Amygdala (tissue), 56 donors: Measurements from ENCODE around the gene SYNJ2.
A peak's percentile ranks its signal among the peaks of the same experiment; 100 is the strongest.

Source experiments
- DNase-seq, 56 donors: peaks; one replicate each; lab custom pipeline; 2025; lab: John Stamatoyannopoulos, UW

The SYNJ2 gene

DNA sequence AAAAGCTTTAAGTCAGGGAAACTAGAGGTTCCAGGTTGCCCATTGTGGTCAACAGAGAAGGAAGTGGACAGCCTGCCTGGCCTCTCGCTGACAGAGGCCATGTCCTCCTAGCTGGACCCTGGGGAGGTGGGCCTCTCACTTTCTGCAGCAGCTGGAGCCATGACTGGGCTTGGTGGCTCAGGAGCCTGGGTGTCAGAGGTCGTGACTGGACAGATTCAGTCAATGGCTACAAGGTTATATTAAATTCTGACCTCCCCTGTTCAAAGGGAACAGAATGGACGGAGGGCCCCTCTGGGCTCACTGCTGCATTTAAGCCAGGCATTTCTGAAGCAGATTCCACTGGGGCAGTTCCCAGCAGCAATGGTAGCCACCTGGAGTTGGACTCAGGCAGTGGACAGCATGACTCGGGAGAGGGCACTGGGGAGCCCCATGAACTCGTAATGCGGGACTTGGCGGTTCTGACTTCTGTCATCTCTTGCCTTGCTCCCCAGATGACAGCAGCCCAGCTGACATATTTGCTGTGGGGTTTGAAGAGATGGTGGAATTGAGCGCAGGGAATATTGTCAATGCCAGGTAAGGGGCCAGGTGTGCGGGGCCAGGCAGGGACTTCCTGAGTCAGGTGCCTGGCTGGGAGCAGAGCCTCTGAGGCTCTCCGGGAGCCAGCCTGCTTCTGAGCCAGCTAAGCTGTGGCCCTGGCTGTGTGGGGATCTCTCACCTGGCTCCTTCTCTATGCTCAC lies 86.7 kb downstream of the SYNJ2 start:
- no peak for DNase-seq

DNA sequence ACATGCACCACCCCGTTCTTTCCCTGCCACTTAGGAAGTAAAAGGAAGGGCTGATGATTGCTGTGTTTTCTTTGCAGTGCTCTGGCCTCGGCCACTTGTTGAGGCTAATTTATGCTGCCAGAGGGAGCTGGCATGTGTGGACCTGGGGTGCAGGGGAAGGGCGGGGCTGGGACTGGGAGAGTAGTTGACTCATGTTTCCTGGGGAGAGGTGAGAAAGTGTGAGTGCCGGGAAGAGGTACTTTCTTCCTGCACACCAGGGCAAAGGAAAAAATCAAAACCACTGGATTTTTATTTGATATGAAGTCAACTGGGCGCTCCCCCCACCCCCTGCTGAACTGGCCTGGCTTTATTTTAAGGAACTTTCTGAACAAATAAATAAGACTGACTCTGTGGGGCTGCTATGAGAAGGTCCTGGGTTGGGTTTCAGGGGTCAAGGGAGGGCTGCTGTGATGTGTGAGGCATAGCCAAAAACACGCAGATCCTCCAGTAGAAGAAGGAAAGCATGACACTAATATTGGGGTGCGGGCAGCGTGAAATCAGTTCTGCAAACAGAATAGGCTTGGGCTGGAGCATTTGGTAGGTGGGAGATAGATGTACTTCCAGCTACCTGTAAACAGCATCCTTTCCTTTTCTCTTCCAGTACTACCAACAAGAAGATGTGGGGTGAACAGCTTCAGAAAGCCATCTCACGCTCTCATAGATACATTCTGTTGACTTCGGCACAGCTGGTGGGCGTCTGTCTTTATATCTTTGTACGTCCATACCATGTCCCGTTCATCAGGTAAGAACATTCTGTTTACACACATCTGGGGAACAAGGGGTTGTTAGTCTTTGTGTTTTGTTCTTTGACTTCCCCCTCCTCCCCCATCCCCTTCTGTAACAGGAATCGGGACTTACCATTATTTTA lies 87.5 kb downstream of the SYNJ2 start:
- no peak for DNase-seq

- no peak for DNase-seq
These were observed 88.1 kb downstream of the SYNJ2 start for GRCh38 chr6:158069800-158070195.

- DNase-seq: peak in 5 of 56 donors; percentile 12 to 51 (median 27)
These were observed 88.8 kb downstream of the SYNJ2 start for GRCh38 chr6:158070513-158070912.

GRCh38 chr6:158071121-158072082 lies 89.7 kb downstream of the SYNJ2 start:
- DNase-seq: no peak

DNA sequence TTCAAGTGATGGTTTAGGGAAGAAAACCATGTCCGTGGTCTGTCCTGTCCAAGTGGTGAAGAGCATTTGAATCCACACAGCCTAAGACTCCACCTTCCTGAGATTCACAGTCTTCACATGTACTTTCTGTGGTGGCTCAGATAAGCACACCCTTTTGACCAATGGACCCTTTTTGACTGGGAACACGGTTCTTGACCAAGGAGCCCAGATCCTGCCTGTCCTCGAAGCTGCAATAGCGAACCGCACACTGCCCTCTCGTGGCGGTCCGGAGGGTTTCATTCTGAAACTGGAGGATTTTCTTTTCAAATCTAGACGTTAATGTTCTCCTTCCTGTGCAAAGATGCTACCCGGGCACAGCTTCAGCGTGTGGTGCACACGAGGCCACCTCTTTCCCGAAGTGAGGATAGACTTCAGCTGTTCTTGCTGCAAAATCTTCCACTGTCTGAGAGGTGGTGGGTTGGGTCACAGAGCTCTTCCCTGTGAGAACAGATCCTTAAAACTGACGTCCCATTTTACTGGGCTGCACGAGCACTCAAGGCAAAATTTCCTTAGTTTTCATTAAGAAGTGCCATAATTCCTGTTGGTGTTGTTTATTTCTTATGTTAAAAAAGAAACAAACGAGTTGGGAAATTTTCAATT lies 90.5 kb downstream of the SYNJ2 start:
- peak in 51 of 56 donors; percentile 16 to 84 (median 53) for DNase-seq

DNA sequence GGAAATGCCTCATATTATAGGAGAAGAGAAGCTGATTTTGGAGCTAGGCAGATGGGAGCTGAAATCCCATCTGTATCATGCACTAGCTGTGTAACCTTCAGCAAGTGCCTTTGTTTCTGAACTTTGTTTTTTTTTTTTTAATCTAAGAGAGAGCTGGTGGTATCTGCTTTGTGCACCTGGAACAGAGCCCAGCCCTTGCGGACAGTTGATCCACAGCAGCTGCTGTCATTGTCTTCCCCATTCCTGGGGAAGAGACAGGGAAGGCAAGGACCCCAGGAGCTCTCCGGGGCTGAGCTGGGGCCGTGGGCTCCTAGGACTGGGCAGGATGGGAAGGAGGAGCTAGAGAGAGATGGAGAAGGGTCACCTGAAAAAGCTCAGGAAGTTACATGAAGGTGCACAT lies 92.1 kb downstream of the SYNJ2 start:
- no peak for DNase-seq

- DNase-seq: no peak
These were observed 94.9 kb downstream of the SYNJ2 start for GRCh38 chr6:158076548-158076947.

DNA sequence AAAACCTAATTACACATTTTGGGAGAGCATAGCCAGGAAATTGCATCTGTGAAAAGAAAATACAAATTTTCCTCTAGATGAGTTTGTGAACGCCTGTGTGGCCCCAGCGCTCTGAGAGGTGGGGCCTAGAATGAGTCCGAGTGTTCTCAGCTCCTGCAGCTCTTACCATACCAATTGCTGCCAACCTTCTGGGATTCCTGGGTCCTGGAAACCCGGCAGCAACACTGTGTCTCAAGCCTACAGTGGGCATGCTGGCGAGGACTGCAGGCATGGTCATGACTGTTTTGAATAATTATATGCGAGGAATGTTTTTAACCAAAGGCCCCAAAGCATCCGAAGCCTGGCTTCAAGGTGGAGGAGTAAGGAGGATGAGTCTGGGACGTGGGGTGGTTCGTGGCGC lies 96.0 kb downstream of the SYNJ2 start:
- no peak for DNase-seq

DNA sequence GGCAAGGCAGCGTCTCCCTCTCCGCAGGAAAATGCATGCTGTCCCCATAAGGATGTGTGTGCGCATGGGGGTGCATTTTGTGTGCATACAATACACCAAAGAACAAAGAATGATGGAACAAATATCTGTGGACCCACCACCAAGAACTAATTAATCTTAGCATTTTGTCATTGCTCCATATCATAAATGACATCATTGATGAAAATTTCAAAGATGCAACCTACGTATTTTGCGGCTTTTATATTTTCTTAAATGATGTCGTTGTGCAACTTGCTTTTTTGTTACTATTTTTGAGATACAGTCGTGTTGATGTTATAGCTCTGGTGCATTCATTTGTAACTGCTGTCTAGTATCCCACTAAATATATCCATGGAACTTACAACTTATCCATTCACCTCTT lies 96.7 kb downstream of the SYNJ2 start:
- DNase-seq: no peak

DNA sequence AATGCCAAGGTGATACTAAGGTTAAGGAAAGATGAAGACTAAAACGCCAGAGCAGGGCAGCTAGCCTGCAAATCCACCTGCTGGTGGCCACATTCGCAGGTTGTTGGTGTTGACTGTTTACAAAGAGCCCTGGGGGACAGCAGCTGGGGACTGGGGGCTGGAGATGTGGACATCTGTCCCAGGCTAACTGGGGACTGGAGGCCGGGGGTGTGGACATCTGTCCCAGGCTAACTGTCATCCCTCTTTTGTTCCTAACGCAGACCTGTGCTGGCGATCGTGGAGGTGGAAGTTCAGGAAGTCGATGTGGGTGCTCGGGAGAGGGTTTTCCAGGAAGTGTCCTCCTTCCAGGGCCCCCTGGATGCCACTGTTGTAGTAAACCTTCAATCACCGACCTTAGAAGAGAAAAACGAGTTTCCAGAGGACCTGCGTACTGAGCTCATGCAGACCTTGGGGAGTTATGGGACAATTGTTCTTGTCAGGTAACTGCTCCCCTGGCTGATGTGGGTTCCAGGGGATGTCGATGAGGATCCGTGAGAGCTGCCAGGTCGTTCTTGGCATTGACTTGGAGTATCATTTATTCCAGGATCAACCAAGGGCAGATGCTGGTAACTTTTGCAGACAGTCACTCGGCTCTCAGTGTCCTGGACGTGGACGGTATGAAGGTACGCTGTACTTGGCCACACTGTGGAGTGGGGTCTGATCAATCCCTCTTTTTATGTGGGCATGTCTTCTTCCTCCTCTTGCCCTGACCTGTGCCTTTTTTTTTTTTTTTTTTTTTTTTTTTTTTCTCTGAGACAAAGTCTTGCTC lies 99.4 kb downstream of the SYNJ2 start:
- DNase-seq: no peak

GRCh38 chr6:158081657-158081935 lies 99.9 kb downstream of the SYNJ2 start:
- no peak for DNase-seq

- DNase-seq: no peak
These were observed 102.0 kb downstream of the SYNJ2 start for GRCh38 chr6:158083455-158084325.

- no peak for DNase-seq
These were observed 103.8 kb downstream of the SYNJ2 start for GRCh38 chr6:158085261-158086053.

- no peak for DNase-seq
These were observed 104.4 kb downstream of the SYNJ2 start for GRCh38 chr6:158086054-158086503.

GRCh38 chr6:158086504-158087223 lies 105.0 kb downstream of the SYNJ2 start:
- peak in 16 of 56 donors; percentile 12 to 57 (median 30) for DNase-seq
